GM18907 (cell line): Measurements from ENCODE around the gene KIF19.
A peak's percentile ranks its signal among the peaks of the same experiment; 100 is the strongest.

Experiments
- ATAC-seq: cut with Tn5 transposase; IDR thresholded peaks from one replicate; pipeline ENCODE4 v1.9.1; 2021; ENCODE audit warnings: mild to moderate bottlenecking, moderate library complexity; ENCODE audit not compliant: unreplicated experiment

KIF19 gene

GRCh38 chr17:74359916-74360315, 33.9 kb downstream of the KIF19 start:
- no peak for ATAC-seq

- ATAC-seq = no peak
Observed at GRCh38 chr17:74360899-74361229, 34.8 kb downstream of the KIF19 start.

- ATAC-seq = no peak
Observed at GRCh38 chr17:74361230-74362068, 35.4 kb downstream of the KIF19 start, which contains the start of gene BTBD17. TSS of gene BTBD17 (minus strand) at chr17:74361868. CDS start at chr17:74361819, 49 bp downstream.

DNA sequence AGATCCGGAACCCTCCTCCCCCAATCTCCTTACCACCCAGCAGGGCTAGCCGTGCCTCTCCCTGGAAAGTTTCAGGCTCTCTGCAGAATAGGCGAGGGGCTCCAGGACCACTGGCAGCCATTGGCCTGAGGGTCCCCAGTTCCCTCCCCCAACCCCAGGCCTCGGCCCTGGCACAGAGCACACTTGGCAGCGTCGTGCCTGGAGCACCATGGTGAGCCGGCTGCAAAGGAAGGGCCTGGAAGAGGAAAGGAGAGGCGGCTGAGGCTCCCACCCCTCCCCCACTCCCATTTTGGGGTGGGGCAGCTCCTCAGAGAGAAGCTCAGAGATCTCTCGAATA, 36.0 kb downstream of the KIF19 start:
- no peak for ATAC-seq

DNA sequence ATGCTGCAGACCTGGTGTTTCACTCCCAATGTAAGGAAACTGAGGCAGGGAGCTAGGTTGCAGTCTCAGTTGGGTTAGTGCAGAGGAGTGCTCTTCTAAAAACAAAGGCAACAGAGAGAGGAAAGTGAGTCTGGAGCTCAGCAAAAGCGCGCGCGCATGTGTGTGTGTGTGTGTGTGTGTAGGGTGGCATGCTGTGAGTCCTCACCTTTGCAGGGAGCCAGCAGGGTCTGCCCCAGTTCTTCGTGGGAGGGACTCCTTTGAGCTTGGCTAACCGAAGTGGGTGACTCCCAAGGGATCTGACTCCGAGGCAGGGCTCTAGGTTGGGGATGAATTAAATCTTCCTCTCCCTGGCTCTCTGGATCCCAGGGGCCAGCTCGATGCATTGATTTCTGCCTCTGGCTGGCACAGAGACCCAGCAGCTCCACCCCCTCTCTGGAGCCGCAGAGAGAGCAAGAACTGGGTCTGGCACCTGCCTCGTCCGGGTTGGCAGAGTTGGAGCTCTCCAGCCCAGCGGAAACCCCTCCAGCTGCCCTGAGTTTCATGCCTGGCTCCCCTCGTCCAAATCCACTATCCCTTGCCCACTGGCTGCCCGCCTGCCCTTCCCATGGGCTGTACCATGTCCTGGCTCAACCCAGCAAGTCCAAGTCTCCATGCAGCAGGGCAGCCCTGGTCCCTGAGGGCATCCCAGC, 36.9 kb downstream of the KIF19 start:
- no peak for ATAC-seq

GRCh38 chr17:74367206-74367605, 41.2 kb downstream of the KIF19 start, which contains the start of gene GPR142:
TSS of gene GPR142 (plus strand) at chr17:74367506. CDS start at chr17:74369541, 2,035 bp downstream.
- no peak for ATAC-seq

- ATAC-seq = peak; percentile 57
Observed at GRCh38 chr17:74368341-74369081, 42.5 kb downstream of the KIF19 start.

DNA sequence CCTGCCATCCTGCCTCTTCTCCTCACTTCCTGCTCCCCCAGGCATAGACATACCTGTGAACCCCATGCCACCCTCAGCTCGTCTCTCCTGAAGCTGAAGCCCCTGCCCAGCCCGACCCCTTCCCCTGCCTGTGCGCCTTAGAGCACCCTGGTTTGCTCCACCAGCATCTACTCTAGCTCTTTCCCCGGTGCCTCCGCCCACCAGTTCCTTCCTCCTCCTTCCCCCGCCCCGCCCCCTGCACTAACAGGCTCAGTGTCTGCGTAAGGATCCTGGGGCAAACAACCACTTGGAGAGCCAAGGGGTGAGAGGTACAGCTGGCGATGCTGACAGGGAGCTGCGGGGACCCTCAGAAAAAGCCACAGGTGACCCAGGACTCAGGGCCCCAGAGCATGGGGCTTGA, 43.2 kb downstream of the KIF19 start:
- no peak for ATAC-seq

DNA sequence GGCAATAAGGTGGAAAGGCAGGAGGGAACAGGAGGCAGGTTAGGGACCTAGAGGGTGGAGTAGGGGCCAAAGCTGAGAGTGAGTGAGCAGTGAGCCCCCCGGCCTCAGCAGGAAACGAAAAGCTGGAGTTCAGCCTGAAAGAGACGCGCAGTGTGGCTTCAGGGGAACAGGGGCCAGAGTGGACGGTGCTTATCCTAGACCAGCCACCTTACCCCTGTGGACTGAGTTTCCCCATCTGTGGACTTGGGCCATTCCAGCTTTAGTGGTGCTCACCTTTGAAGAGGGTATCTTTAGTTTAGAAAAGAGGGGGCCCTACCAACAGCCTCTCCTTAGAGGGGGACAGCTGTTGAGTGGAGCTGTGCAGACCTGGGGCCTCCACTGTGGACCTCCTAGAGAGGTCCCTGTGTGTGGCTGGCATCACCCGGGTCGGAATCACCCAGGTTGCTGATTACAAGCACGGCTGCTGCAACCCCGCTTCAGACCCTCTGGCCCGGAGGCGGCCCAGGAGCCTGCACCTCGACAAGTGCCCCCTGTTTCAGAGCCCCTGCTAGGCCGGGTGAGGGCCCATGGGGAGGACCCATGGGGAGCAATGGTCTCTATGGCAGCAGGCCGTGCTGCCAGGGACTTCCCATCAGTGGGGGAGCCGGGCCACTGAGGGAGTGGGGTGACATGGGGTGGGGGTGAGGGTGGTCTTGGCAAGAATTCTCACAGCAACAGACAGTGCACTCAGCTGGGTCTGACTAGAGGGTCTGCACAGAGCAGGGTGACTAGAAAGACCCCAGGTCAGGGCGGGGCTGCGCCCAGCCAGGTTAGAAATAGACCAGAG, 43.9 kb downstream of the KIF19 start:
- ATAC-seq = no peak

DNA sequence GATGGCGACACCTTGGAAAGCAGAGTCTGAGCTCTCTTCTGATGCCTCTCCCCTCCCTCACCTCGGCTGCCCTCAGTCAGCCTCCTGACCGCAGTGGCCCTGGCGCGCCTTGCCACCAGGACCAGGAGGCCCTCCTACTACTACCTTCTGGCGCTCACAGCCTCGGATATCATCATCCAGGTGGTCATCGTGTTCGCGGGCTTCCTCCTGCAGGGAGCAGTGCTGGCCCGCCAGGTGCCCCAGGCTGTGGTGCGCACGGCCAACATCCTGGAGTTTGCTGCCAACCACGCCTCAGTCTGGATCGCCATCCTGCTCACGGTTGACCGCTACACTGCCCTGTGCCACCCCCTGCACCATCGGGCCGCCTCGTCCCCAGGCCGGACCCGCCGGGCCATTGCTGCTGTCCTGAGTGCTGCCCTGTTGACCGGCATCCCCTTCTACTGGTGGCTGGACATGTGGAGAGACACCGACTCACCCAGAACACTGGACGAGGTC, 45.7 kb downstream of the KIF19 start:
- ATAC-seq = no peak

GRCh38 chr17:74372426-74372825, 46.4 kb downstream of the KIF19 start:
- ATAC-seq = no peak

DNA sequence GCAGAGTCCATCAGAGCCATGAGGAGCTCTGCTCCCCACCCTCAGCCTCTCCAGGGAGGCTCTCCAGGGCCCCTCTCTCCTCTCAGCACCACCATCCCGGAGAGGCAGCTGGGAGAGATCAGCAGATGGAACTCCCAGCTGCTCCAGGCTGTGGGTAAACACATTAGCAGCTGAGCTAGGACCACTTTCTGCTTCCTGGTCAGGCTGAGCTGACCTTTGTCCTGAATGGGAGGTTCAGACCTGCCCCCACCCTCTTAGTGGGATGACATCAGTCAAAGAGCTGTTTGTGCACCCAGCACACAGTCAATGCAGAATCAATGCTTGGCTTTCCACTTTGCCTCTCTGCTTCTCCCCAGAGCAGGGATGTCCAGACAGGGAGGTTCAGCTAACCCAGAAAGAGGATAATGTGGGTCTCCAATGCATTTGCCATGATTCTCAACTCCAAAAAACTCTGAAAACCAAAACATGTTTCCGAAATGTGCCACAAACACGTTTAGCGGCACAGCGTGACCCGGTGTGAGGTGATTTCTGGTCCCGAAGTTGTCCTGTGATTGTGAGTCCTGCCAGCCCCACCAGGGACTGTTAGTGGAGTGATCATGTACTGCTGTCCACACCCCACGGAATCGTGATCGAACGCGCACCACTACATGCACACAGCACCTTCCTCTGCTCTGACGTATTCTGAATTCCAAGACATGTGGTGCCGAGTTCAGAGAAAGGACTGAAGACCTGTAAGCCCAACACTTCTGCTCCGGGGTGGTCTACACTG, 48.0 kb downstream of the KIF19 start:
- no peak for ATAC-seq

DNA sequence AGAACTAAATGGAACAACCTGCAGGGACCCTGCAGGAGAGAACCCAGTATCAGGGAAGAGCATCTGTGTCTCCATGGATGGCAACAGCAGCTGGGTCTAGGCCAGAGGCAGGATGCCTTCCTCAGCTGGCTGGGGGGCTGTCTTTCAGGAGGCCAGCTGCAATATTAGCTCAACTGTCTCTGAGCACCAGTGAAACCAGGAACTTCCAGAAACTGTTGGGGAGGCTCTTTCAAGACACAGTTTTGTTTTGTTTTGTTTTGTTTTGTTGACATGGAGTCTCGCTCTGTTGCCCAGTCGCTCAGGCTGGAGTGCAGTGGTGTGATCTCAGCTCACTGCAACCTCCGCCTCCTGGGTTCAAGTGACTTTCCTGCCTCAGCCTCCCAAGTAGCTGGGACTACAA, 48.8 kb downstream of the KIF19 start:
- ATAC-seq = no peak

DNA sequence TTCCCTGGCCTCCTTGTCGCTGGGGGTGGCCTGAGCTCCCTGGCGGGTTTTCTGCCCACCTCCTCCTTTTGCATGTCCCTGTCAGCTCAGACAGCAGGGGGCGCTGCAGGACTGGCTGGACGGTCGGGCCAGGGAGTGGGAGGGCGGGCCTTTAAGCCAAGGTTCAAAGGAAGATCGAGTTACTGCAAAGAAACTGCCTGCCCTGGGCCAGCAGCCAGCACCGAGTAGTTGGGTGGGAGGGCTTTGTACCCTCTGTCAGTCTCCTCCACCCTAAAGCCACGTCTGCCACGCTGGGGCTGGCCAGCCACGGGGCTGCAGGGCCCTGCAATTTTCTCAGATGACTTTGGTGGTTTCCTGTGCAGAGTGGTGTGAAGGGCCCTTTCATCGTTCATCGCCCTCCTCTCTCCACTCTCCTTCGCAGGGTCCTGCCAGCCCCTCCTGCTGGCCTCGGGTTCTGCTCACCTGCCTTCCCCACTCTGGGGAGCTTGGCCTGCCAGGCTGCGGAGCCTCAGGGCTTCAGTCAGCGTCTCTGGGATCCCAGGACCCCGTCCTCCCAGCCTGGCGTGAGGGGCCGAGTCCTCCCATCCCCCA, 53.6 kb downstream of the KIF19 start:
- peak; percentile 62 for ATAC-seq

- ATAC-seq = no peak
Observed at GRCh38 chr17:74380086-74380958, 54.3 kb downstream of the KIF19 start.

- ATAC-seq = no peak
Observed at GRCh38 chr17:74380959-74381808, 55.2 kb downstream of the KIF19 start.

DNA sequence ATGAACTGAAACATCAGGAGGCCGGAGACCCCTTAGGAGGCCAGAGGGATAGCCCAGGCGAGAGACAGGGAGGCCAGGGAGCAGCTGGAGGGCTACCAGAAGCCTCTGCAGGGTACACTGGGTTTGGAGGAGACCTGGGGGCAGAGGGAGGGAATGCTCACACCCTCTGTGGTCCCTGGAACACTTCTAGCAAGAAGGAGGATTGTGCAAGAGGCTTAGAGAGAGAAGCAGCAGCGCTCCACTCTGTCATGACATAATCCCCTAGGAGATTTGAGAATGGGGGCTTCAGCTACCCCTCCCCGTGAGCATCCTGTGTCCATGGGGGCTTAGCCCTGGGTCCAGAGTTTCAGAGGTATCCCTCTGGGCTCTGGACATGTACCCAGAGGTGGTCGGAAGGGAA, 57.1 kb downstream of the KIF19 start:
- ATAC-seq = no peak

DNA sequence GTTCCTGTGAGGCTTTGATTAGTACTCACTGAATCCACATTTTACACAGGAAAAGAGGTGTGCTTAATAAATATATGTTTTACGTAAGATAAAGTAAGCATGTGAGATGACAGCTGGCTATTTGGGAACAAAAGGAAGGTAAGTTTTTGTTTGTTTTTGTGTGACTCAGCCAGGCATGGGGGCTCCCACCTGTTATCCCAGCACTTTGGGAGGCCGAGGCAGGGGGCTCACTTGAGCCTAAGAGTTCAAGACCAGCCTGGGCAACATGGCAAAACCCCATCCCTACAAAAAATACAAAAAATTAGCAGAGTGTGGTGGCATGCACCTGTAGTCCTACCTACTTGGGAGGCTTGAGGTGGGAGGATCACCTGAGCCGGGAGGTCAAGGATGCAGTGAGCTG, 59.2 kb downstream of the KIF19 start:
- no peak for ATAC-seq
